Measurements from ENCODE around the gene AP1G2.

DNA sequence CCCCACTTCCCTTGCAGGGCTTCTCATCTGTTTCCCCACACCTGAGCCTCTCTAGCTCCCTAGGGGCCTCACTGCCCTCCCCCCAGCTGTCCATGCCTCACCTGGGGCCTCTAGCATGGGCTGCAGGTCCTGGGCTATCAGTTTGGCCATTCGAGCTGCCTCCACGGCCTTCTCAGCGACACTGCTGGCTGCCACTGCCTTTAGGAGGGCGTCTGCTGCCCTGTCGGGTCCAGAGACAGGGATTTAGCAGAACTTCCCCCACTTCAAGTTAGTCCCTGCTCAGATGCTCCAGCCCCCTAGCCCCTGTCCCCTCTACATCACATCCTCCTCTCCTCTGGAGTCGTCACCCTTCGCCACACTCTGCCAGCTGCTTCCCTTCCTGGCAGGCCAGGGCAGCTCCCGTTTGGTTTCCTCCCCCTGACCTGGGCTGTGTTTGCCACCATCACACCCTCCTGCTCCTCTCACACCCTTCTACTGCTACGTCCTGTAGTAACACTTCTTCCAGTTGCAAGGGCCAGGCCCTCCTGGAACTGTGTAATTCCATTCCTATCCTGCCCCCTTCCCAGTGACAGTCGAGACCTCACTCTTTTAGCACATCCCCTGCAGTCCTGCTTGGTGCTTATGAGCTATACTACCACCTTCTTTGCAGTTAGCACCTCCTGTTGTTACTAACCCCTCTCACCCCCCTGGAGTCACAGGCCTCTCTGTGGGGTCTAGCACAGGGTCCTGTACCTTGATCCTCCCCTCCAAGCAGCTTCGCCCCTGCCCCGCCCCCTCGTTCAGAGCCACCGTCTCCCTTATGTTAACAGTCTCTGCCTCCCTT is 4.3 kb upstream of the AP1G2 start:
- TF ChIP-seq, protein P1, sequence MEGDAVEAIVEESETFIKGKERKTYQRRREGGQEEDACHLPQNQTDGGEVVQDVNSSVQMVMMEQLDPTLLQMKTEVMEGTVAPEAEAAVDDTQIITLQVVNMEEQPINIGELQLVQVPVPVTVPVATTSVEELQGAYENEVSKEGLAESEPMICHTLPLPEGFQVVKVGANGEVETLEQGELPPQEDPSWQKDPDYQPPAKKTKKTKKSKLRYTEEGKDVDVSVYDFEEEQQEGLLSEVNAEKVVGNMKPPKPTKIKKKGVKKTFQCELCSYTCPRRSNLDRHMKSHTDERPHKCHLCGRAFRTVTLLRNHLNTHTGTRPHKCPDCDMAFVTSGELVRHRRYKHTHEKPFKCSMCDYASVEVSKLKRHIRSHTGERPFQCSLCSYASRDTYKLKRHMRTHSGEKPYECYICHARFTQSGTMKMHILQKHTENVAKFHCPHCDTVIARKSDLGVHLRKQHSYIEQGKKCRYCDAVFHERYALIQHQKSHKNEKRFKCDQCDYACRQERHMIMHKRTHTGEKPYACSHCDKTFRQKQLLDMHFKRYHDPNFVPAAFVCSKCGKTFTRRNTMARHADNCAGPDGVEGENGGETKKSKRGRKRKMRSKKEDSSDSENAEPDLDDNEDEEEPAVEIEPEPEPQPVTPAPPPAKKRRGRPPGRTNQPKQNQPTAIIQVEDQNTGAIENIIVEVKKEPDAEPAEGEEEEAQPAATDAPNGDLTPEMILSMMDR (IDR thresholded peaks at IDR 0.05), result no peak
- no peak for TF ChIP-seq POLR2A (IDR thresholded peaks at IDR 0.05)
- TF ChIP-seq POLR2AphosphoS5 (IDR thresholded peaks at IDR 0.05), result no peak

Data from upper lobe of left lung (tissue), 4 donors.